Measurements from ENCODE around the gene VIPR1. TPM values are rescaled to one million over a fixed set of nuclear protein-coding genes. Genes with fewer than 3 reads are reported as not detected.

The VIPR1 gene
- total RNA-seq, 1 experiment from 2014 or later = 0.41 TPM

DNA sequence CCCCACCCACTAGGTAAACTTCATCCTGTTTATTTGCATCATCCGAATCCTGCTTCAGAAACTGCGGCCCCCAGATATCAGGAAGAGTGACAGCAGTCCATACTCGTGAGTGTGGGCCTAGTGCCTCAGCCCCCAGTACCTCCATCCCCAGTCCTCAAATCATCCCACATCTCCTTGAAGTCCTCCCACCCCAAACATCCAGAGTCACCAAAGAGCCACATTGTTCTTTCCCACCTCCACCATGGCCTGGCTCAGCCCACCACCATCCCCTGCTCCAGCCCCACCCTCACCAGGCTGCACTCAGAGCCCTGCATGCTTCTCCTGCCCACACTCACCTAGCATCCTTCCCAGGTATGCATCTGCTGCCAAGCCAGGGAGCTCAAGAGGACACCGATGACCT, 29.8 kb downstream of the VIPR1 start:
- BruUV-seq (replicated peaks) = no TSS peak
- Histone ChIP-seq H3K4me3 (ENCODE audit: low read depth in 2 of 2, low read length in 2 of 2) (no peak overlapping the region), H3K9me3 (ENCODE audit: control insufficient read depth, insufficient read depth, low read depth, low read length) (no peaks in the 10 kb centered on the region), H3K27me3 (ENCODE audit: control insufficient read depth, insufficient read depth, low read length) (no peaks in the 10 kb centered on the region), H3K36me3 (ENCODE audit: control insufficient read depth, insufficient read depth, low read length) (no peaks in the 10 kb centered on the region), H3K27ac (ENCODE audit: low read length) (no peak overlapping the region), H3K4me1 (ENCODE audit: control insufficient read depth, insufficient read depth, low read length) (no peaks in the 10 kb centered on the region)
- CTCF ChIA-PET = no interaction called here
- ATAC-seq (no peak), DNase-seq (ENCODE audit: low read depth, low spot score) (no peak)
- TF ChIP-seq TCF7L2 (IDR thresholded peaks at IDR 0.05; ENCODE audit: low read depth, low read length) (no peak), POLR2AphosphoS5 (IDR thresholded peaks at IDR 0.05; ENCODE audit: low read depth, low read length) (no peak), SIN3A (IDR thresholded peaks at IDR 0.05; ENCODE audit: borderline replicate concordance, insufficient read depth, low read depth, low read length) (no peak)
- TF ChIP-seq, protein P1, sequence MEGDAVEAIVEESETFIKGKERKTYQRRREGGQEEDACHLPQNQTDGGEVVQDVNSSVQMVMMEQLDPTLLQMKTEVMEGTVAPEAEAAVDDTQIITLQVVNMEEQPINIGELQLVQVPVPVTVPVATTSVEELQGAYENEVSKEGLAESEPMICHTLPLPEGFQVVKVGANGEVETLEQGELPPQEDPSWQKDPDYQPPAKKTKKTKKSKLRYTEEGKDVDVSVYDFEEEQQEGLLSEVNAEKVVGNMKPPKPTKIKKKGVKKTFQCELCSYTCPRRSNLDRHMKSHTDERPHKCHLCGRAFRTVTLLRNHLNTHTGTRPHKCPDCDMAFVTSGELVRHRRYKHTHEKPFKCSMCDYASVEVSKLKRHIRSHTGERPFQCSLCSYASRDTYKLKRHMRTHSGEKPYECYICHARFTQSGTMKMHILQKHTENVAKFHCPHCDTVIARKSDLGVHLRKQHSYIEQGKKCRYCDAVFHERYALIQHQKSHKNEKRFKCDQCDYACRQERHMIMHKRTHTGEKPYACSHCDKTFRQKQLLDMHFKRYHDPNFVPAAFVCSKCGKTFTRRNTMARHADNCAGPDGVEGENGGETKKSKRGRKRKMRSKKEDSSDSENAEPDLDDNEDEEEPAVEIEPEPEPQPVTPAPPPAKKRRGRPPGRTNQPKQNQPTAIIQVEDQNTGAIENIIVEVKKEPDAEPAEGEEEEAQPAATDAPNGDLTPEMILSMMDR (IDR thresholded peaks at IDR 0.05) = no peak
- TF ChIP-seq, protein P2, sequence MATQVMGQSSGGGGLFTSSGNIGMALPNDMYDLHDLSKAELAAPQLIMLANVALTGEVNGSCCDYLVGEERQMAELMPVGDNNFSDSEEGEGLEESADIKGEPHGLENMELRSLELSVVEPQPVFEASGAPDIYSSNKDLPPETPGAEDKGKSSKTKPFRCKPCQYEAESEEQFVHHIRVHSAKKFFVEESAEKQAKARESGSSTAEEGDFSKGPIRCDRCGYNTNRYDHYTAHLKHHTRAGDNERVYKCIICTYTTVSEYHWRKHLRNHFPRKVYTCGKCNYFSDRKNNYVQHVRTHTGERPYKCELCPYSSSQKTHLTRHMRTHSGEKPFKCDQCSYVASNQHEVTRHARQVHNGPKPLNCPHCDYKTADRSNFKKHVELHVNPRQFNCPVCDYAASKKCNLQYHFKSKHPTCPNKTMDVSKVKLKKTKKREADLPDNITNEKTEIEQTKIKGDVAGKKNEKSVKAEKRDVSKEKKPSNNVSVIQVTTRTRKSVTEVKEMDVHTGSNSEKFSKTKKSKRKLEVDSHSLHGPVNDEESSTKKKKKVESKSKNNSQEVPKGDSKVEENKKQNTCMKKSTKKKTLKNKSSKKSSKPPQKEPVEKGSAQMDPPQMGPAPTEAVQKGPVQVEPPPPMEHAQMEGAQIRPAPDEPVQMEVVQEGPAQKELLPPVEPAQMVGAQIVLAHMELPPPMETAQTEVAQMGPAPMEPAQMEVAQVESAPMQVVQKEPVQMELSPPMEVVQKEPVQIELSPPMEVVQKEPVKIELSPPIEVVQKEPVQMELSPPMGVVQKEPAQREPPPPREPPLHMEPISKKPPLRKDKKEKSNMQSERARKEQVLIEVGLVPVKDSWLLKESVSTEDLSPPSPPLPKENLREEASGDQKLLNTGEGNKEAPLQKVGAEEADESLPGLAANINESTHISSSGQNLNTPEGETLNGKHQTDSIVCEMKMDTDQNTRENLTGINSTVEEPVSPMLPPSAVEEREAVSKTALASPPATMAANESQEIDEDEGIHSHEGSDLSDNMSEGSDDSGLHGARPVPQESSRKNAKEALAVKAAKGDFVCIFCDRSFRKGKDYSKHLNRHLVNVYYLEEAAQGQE (IDR thresholded peaks at IDR 0.05; ENCODE audit: insufficient read depth in 1 of 2, low read depth in 2 of 2, low read length in 1 of 2) = no peak
- POLR2A ChIA-PET = no interaction called here
- intact Hi-C loops (cut with micrococcal nuclease; ENCODE audit: unreplicated experiment) = no loop called here
- in situ Hi-C loops (cut with HindIII; ENCODE audit: low pct_unique_long_range_greater_than_20kb, low sequenced_read_pairs) = no loop called here

DNA sequence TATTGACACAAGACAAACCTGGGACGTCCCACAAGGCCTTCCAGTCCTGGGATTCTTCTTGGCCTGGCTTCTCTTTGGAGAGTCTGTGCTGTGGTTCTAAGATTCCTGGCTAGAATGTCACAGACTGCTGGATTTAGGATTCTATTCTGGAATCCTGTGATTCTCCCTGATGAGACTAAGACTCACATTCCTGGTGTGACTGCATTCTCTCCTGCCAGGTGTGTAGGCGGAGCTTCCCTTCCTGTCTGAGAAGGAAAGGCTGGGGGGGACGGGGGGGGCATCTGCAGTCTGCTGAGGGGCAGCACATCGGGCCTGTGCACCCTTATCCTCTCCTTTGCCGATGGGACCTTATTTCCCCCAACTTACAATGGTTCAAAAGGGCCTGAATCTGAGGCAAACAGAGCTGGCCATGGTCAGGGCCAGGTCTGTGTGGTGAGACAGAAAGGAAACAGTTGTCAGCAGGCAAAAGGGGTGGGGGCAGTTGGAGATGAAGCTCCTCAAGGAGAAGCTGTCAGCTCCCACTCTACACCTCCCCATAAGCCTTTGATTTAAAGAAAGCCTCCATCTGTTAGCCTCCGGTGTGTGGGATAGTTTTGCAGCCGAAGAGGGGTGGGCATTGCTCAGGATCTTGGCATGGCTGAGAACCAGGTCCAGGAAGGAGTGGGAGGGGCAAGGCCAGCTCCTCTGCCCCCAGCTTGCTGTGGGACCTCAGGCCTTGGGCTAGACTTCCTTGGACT, 30.9 kb downstream of the VIPR1 start:
- BruUV-seq (replicated peaks) = no TSS peak
- ChIA-PET POLR2A (no interaction called here), CTCF (no interaction called here)
- Histone ChIP-seq H3K4me3 (ENCODE audit: low read depth in 2 of 2, low read length in 2 of 2) (no peak overlapping the region), H3K27ac (ENCODE audit: low read length) (no peak overlapping the region), H3K27me3 (ENCODE audit: control insufficient read depth, insufficient read depth, low read length) (no peaks in the 10 kb centered on the region), H3K36me3 (ENCODE audit: control insufficient read depth, insufficient read depth, low read length) (no peaks in the 10 kb centered on the region), H3K9me3 (ENCODE audit: control insufficient read depth, insufficient read depth, low read depth, low read length) (no peaks in the 10 kb centered on the region), H3K4me1 (ENCODE audit: control insufficient read depth, insufficient read depth, low read length) (no peaks in the 10 kb centered on the region)
- intact Hi-C loops (cut with micrococcal nuclease; ENCODE audit: unreplicated experiment) (no loop called here), in situ Hi-C loops (cut with HindIII; ENCODE audit: low pct_unique_long_range_greater_than_20kb, low sequenced_read_pairs) (no loop called here)
- no peak for ATAC-seq
- no peak for DNase-seq (ENCODE audit: low read depth, low spot score)
- TF ChIP-seq, protein P1 (IDR thresholded peaks at IDR 0.05) = no peak
- no peak for TF ChIP-seq TCF7L2 (IDR thresholded peaks at IDR 0.05; ENCODE audit: low read depth, low read length)
- TF ChIP-seq SIN3A (IDR thresholded peaks at IDR 0.05; ENCODE audit: borderline replicate concordance, insufficient read depth, low read depth, low read length) = no peak

Measured in Panc1 (cell line).